ENCODE data around the gene LHFPL2. TPM values are rescaled to one million over a fixed set of nuclear protein-coding genes. Genes with fewer than 3 reads are reported as not detected.

Gene LHFPL2
- total and polyA plus RNA-seq, 2 donors from 2014 or later = 1.8 to 12.6 TPM

GRCh38 chr5:78574131-78574673 lies 74.4 kb downstream of the LHFPL2 start:
- Histone ChIP-seq H3K27ac (ENCODE audit: low read depth in 2 of 2, low read length in 2 of 2) (no peak overlapping the region), H3K36me3 (ENCODE audit: control insufficient read depth in 2 of 3, insufficient read depth in 3 of 3, low read length in 3 of 3) (no peaks in the 10 kb centered on the region), H3K9ac (ENCODE audit: low read length in 3 of 3) (no peak overlapping the region), H3K27me3 (ENCODE audit: control insufficient read depth, insufficient read depth, low read length) (no peaks in the 10 kb centered on the region), H3K4me1 (ENCODE audit: control insufficient read depth in 2 of 3, insufficient read depth in 2 of 3, low read depth in 1 of 3, low read length in 3 of 3) (peaks cover 2 to 6% (median 4%) of the 10 kb centered on the region in 3 donors), H3K4me3 (ENCODE audit: low read length in 3 of 3) (no peak overlapping the region), H3K9me3 (ENCODE audit: control insufficient read depth in 2 of 3, insufficient read depth in 1 of 3, low read length in 3 of 3) (no peaks in the 10 kb centered on the region)
- DNase-seq = no peak
- intact Hi-C loops (cut with DNase I) = no loop called here
- no peak for TF ChIP-seq CTCF (IDR thresholded peaks at IDR 0.05; ENCODE audit: borderline replicate concordance, extremely low read depth, insufficient read depth)
- FAIRE-seq = no peak

DNA sequence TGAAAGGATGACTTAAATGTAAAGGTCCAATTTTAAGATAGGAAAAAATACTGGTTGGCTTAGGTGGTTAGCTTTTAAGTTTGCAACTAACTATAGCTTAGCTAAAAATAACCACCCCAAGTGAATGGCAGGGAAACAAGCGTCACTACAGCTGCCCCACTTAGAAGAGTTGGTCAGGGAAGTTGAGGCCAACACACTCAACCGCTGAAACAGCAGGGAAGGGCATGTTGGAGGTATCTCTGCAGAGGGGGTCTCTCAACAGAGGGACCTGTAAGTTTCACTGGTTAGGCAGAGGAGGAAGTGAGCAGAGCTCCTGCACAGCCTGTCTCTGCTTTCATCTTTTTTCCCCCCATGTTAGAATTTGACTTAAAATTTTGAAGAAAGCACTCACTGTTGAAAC lies 75.3 kb downstream of the LHFPL2 start:
- FAIRE-seq (no peak), DNase-seq (no peak)
- Histone ChIP-seq H3K4me1 (ENCODE audit: control insufficient read depth in 2 of 3, insufficient read depth in 2 of 3, low read depth in 1 of 3, low read length in 3 of 3) (peaks cover 3 to 14% (median 4%) of the 10 kb centered on the region in 3 donors), H3K27ac (ENCODE audit: low read depth in 2 of 2, low read length in 2 of 2) (no peak overlapping the region), H3K27me3 (ENCODE audit: control insufficient read depth, insufficient read depth, low read length) (no peaks in the 10 kb centered on the region), H3K36me3 (ENCODE audit: control insufficient read depth in 2 of 3, insufficient read depth in 3 of 3, low read length in 3 of 3) (no peaks in the 10 kb centered on the region), H3K4me3 (ENCODE audit: low read length in 3 of 3) (no peak overlapping the region), H3K9ac (ENCODE audit: low read length in 3 of 3) (no peak overlapping the region), H3K9me3 (ENCODE audit: control insufficient read depth in 2 of 3, insufficient read depth in 1 of 3, low read length in 3 of 3) (no peaks in the 10 kb centered on the region)
- TF ChIP-seq CTCF (IDR thresholded peaks at IDR 0.05; ENCODE audit: borderline replicate concordance, extremely low read depth, insufficient read depth) = no peak
- intact Hi-C loops (cut with DNase I) = no loop called here

DNA sequence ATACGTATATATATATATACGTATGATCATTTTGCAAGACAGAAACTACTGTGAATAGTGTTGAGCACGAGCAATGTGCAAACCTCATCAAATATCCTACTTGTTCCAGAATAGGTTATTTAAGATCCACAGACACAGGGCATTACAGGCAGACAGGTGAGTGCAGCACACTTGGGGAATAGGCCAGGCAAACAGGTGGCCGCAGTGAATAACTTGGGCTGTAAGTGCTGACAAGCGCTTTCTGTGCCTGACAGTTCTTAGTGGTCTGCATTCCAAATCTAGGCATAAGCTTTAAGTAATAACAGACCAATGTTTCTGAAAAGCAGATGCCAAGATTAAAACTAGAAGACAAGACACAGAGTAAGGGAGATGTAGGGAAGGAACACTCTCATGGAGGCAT lies 77.9 kb downstream of the LHFPL2 start:
- Histone ChIP-seq H3K36me3 (ENCODE audit: control insufficient read depth in 2 of 3, insufficient read depth in 3 of 3, low read length in 3 of 3) (no peaks in the 10 kb centered on the region), H3K27ac (ENCODE audit: low read depth in 2 of 2, low read length in 2 of 2) (no peak overlapping the region), H3K4me1 (ENCODE audit: control insufficient read depth in 2 of 3, insufficient read depth in 2 of 3, low read depth in 1 of 3, low read length in 3 of 3) (peaks cover 3 to 19% (median 4%) of the 10 kb centered on the region in 3 donors), H3K4me3 (ENCODE audit: low read length in 3 of 3) (no peak overlapping the region), H3K27me3 (ENCODE audit: control insufficient read depth, insufficient read depth, low read length) (no peaks in the 10 kb centered on the region), H3K9me3 (ENCODE audit: control insufficient read depth in 2 of 3, insufficient read depth in 1 of 3, low read length in 3 of 3) (no peaks in the 10 kb centered on the region), H3K9ac (ENCODE audit: low read length in 3 of 3) (no peak overlapping the region)
- DNase-seq (peak in 1 of 5 donors; percentile 25), FAIRE-seq (no peak)
- intact Hi-C loops (cut with DNase I) = no loop called here
- no peak for TF ChIP-seq CTCF (IDR thresholded peaks at IDR 0.05; ENCODE audit: borderline replicate concordance, extremely low read depth, insufficient read depth)

DNA sequence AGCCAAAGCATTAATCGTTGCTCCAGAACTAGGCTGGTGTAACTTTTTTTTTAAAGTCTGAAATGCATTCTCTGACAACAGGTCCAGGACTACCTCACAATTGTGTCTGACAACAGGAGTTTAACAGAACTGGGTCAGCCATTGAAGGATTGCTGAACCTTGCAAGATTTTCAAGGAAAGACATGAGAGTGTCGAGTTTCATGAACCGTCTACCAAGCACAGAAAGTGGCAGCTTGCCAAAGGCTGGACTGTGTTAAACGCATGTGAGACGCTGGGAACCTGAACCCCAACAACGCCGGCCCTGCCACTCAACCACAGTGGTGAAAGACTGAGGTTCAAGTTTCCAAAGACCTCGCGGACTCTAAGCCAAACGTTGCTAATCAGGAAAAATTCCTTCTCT lies 79.1 kb downstream of the LHFPL2 start:
- peaks cover 2 to 19% (median 3%) of the 10 kb centered on the region in 3 donors for H3K4me1 ChIP-seq (ENCODE audit: control insufficient read depth in 2 of 3, insufficient read depth in 2 of 3, low read depth in 1 of 3, low read length in 3 of 3)
- DNase-seq (peak; percentile 79 to 97 (median 91)), FAIRE-seq (no peak)
- H3K4me3 ChIP-seq (ENCODE audit: low read length in 3 of 3) = no peak overlapping the region
- H3K9me3 ChIP-seq (ENCODE audit: control insufficient read depth in 2 of 3, insufficient read depth in 1 of 3, low read length in 3 of 3) = peaks cover 0 to 7% (median 0%) of the 10 kb centered on the region in 3 donors
- TF ChIP-seq CTCF (IDR thresholded peaks at IDR 0.05; ENCODE audit: borderline replicate concordance, extremely low read depth, insufficient read depth) = no peak
- intact Hi-C loops (cut with DNase I) = no loop called here
- H3K9ac ChIP-seq (ENCODE audit: low read length in 3 of 3) = no peak overlapping the region
- no peaks in the 10 kb centered on the region for H3K36me3 ChIP-seq (ENCODE audit: control insufficient read depth in 2 of 3, insufficient read depth in 3 of 3, low read length in 3 of 3)
- H3K27ac ChIP-seq (ENCODE audit: low read depth in 2 of 2, low read length in 2 of 2) = no peak overlapping the region
- no peaks in the 10 kb centered on the region for H3K27me3 ChIP-seq (ENCODE audit: control insufficient read depth, insufficient read depth, low read length)

Data from kidney (tissue), 14 donors.